Endothelial cell (in vitro differentiated cells): ENCODE measurements around the gene SLC17A2. TPM values are rescaled to one million over a fixed set of nuclear protein-coding genes. Genes with fewer than 3 reads are reported as not detected.
A peak's percentile ranks its signal among the peaks of the same experiment; 100 is the strongest.

Experiments
- DNase-seq: peaks from one replicate; pipeline ENCODE4 v3.0.0; 2021; ENCODE audit warnings: low spot score
- H3K27ac Mint-ChIP-seq: one replicate; pipeline ENCODE4 v1.8.0; 2021; ENCODE audit warnings: mixed read lengths, inconsistent platforms; ENCODE audit not compliant: unreplicated experiment
- H3K27me3 Mint-ChIP-seq: one replicate; pipeline ENCODE4 v1.8.0; 2021; ENCODE audit warnings: mild to moderate bottlenecking, moderate library complexity, mixed read lengths, inconsistent platforms; ENCODE audit not compliant: unreplicated experiment
- H3K36me3 Mint-ChIP-seq: one replicate; pipeline ENCODE4 v1.8.0; 2021; ENCODE audit warnings: mild to moderate bottlenecking, low read depth, mixed read lengths, inconsistent platforms; ENCODE audit not compliant: unreplicated experiment
- H3K4me1 Mint-ChIP-seq: one replicate; pipeline ENCODE4 v1.8.0; 2021; ENCODE audit warnings: mild to moderate bottlenecking, mixed read lengths, inconsistent platforms; ENCODE audit not compliant: unreplicated experiment
- H3K4me3 Mint-ChIP-seq: one replicate; pipeline ENCODE4 v1.8.0; 2021; ENCODE audit warnings: mild to moderate bottlenecking, mixed read lengths, inconsistent platforms; ENCODE audit not compliant: unreplicated experiment
- H3K9me3 Mint-ChIP-seq: one replicate; pipeline ENCODE4 v1.8.0; 2021; ENCODE audit warnings: mixed read lengths, inconsistent platforms; ENCODE audit not compliant: unreplicated experiment
- CTCF ChIP-seq: fragments of 200-600 bp; sonication (generic); IDR thresholded peaks from one replicate; pipeline ENCODE4 v1.5.0; 2021; ENCODE audit warnings: antibody characterized with exemption; ENCODE audit not compliant: unreplicated experiment
- total RNA-seq: library from RNA; stranded (reverse); fragmentation: NEBNext Ultra II Directional; extraction: Animal tissue kit (Norgen Biotek cat#: 25700); gene quantifications from one replicate; pipeline ENCODE4 v1.2.1, GENCODE V29; 2021; ENCODE audit not compliant: unreplicated experiment

SLC17A2 gene
- total RNA-seq, 1 donor from 2014 or later, result not detected

- Mint-ChIP-seq H3K27me3 (peaks cover 8% of the 10 kb centered on the region), H3K9me3 (no peaks in the 10 kb centered on the region), H3K4me1 (peaks cover 24% of the 10 kb centered on the region), H3K36me3 (peaks cover 25% of the 10 kb centered on the region), H3K4me3 (peak overlapping the region; percentile 87), H3K27ac (peak overlapping the region; percentile 75)
- no peak for TF ChIP-seq CTCF
- DNase-seq, result no peak
These were observed 33.1 kb upstream of the SLC17A2 start for GRCh38 chr6:25963426-25964123.

- H3K9me3 Mint-ChIP-seq, result no peaks in the 10 kb centered on the region
- H3K27me3 Mint-ChIP-seq, result peaks cover 8% of the 10 kb centered on the region
- peaks cover 24% of the 10 kb centered on the region for H3K4me1 Mint-ChIP-seq
- peak; percentile 29 for DNase-seq
- H3K36me3 Mint-ChIP-seq, result peaks cover 26% of the 10 kb centered on the region
- peak within 1 kb of the TSS; percentile 99 for H3K27ac Mint-ChIP-seq
- H3K4me3 Mint-ChIP-seq, result peak within 1 kb of the TSS; percentile 93
- no peak for TF ChIP-seq CTCF
These were observed 31.9 kb upstream of the SLC17A2 start, which contains the start of gene TRIM38 for GRCh38 chr6:25962149-25963127. TRIM38 (plus strand) TSS chr6:25962802; CDS start chr6:25966523, 3,721 bp downstream.

GRCh38 chr6:25961619-25962148 lies 31.2 kb upstream of the SLC17A2 start:
- peaks cover 20% of the 10 kb centered on the region for H3K36me3 Mint-ChIP-seq
- H3K9me3 Mint-ChIP-seq, result no peaks in the 10 kb centered on the region
- H3K27ac Mint-ChIP-seq, result peak overlapping the region; percentile 99
- peaks cover 24% of the 10 kb centered on the region for H3K4me1 Mint-ChIP-seq
- TF ChIP-seq CTCF, result no peak
- DNase-seq, result no peak
- H3K4me3 Mint-ChIP-seq, result no peak overlapping the region
- peaks cover 8% of the 10 kb centered on the region for H3K27me3 Mint-ChIP-seq

- Mint-ChIP-seq H3K27me3 (peaks cover 8% of the 10 kb centered on the region), H3K4me3 (no peak overlapping the region), H3K4me1 (peaks cover 27% of the 10 kb centered on the region), H3K36me3 (peaks cover 20% of the 10 kb centered on the region), H3K9me3 (no peaks in the 10 kb centered on the region), H3K27ac (no peak overlapping the region)
- TF ChIP-seq CTCF, result no peak
- DNase-seq, result no peak
These were observed 30.2 kb upstream of the SLC17A2 start for GRCh38 chr6:25960734-25961133.
